ENCODE data around the gene FAM174C.

GRCh38 chr19:1293782-1294604, 18.7 kb downstream of the FAM174C start:
- TF ChIP-seq, protein P1, sequence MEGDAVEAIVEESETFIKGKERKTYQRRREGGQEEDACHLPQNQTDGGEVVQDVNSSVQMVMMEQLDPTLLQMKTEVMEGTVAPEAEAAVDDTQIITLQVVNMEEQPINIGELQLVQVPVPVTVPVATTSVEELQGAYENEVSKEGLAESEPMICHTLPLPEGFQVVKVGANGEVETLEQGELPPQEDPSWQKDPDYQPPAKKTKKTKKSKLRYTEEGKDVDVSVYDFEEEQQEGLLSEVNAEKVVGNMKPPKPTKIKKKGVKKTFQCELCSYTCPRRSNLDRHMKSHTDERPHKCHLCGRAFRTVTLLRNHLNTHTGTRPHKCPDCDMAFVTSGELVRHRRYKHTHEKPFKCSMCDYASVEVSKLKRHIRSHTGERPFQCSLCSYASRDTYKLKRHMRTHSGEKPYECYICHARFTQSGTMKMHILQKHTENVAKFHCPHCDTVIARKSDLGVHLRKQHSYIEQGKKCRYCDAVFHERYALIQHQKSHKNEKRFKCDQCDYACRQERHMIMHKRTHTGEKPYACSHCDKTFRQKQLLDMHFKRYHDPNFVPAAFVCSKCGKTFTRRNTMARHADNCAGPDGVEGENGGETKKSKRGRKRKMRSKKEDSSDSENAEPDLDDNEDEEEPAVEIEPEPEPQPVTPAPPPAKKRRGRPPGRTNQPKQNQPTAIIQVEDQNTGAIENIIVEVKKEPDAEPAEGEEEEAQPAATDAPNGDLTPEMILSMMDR (optimal IDR thresholded peaks at IDR 0.05 in 1 of 3, IDR thresholded peaks at IDR 0.05 in 1 of 3, conservative IDR thresholded peaks at IDR 0.05 in 1 of 3; ENCODE audit: extremely low read depth in 1 of 3, insufficient read depth in 2 of 3, low read length in 3 of 3), result no peak
- no peak for TF ChIP-seq EZH2 (IDR thresholded peaks at IDR 0.05; ENCODE audit: low read length)

Data from keratinocyte (primary cell).